ENCODE measurements around the gene DNAH11.

- TF ChIP-seq REST (IDR thresholded peaks at IDR 0.05; ENCODE audit: low read depth) (no peak), EZH2 (IDR thresholded peaks at IDR 0.05) (no peak)
These were observed 96.5 kb downstream of the DNAH11 start for GRCh38 chr7:21639206-21639868.

Data from HCT116 (cell line).